Ammon's horn (tissue), 1 donor: ENCODE results near the gene OXTR.

Source experiments
- DNase-seq: peaks from one replicate; pipeline ENCODE4 v3.0.0-alpha.2; 2016; ENCODE audit warnings: low spot score

OXTR gene

GRCh38 chr3:8769088-8769822 lies at the start of gene OXTR:
OXTR (minus strand) TSS chr3:8769613; CDS start chr3:8768187, 1,426 bp downstream.
- peak; percentile 83 for DNase-seq

- no peak for DNase-seq
Measured at GRCh38 chr3:8817486-8817885, 48.1 kb upstream of the OXTR start.

- DNase-seq, result no peak
Measured at GRCh38 chr3:8816106-8816505, 46.7 kb upstream of the OXTR start.

GRCh38 chr3:8813411-8813810 lies 44.0 kb upstream of the OXTR start:
- DNase-seq, result no peak

GRCh38 chr3:8810561-8810960 lies 41.1 kb upstream of the OXTR start:
- DNase-seq, result no peak

GRCh38 chr3:8805774-8806173 lies 36.4 kb upstream of the OXTR start:
- DNase-seq, result no peak

GRCh38 chr3:8802256-8802655 lies 32.8 kb upstream of the OXTR start:
- DNase-seq, result no peak

- DNase-seq, result no peak
Measured at GRCh38 chr3:8800016-8800415, 30.6 kb upstream of the OXTR start.

GRCh38 chr3:8794247-8794646 lies 24.8 kb upstream of the OXTR start:
- DNase-seq, result no peak

GRCh38 chr3:8793242-8793641 lies 23.8 kb upstream of the OXTR start:
- no peak for DNase-seq

- DNase-seq, result no peak
Measured at GRCh38 chr3:8790529-8790928, 21.1 kb upstream of the OXTR start.

- peak; percentile 75 for DNase-seq
Measured at GRCh38 chr3:8784676-8785435, 15.4 kb upstream of the OXTR start.

- no peak for DNase-seq
Measured at GRCh38 chr3:8780279-8780678, 10.9 kb upstream of the OXTR start.

- DNase-seq, result no peak
Measured at GRCh38 chr3:8778475-8778874, 9.1 kb upstream of the OXTR start.

- no peak for DNase-seq
Measured at GRCh38 chr3:8777978-8778267, 8.5 kb upstream of the OXTR start.

GRCh38 chr3:8777201-8777977 lies 8.0 kb upstream of the OXTR start:
- no peak for DNase-seq

- DNase-seq, result no peak
Measured at GRCh38 chr3:8776406-8776805, 7.0 kb upstream of the OXTR start.

- no peak for DNase-seq
Measured at GRCh38 chr3:8775602-8776001, 6.2 kb upstream of the OXTR start.

GRCh38 chr3:8775181-8775580 lies 5.8 kb upstream of the OXTR start:
- no peak for DNase-seq

- DNase-seq, result peak; percentile 36
Measured at GRCh38 chr3:8773941-8774542, 4.6 kb upstream of the OXTR start.

GRCh38 chr3:8768364-8769087 lies 887 bp downstream of the OXTR start:
- DNase-seq, result no peak
